HG02571 (cell line): ENCODE measurements around the gene URB1.
"Not testable (repeated sequence)": the region's sequence is repeated elsewhere in the genome, so short reads cannot be mapped to it uniquely, and the experiment has no call there.

ENCODE experiments used
- ATAC-seq: cut with Tn5 transposase; IDR thresholded peaks from one replicate; pipeline ENCODE4 v1.9.1; 2021; ENCODE audit warnings: mild to moderate bottlenecking, moderate library complexity; ENCODE audit not compliant: unreplicated experiment

URB1 gene

GRCh38 chr21:32413015-32413504 lies 20.2 kb upstream of the URB1 start:
- no peak for ATAC-seq

GRCh38 chr21:32412162-32413014 lies 19.6 kb upstream of the URB1 start, which contains the start of gene EVA1C:
EVA1C (plus strand) TSS chr21:32412706; CDS start chr21:32412854, 148 bp downstream.
- no peak for ATAC-seq

GRCh38 chr21:32411350-32412161 lies 18.7 kb upstream of the URB1 start:
- no peak for ATAC-seq

- ATAC-seq = no peak
Measured at GRCh38 chr21:32410916-32411315, 18.1 kb upstream of the URB1 start.

- ATAC-seq = no peak
Measured at GRCh38 chr21:32410291-32410690, 17.5 kb upstream of the URB1 start.

GRCh38 chr21:32406405-32406804 lies 13.6 kb upstream of the URB1 start:
- ATAC-seq = no peak

GRCh38 chr21:32403201-32403777 lies 10.5 kb upstream of the URB1 start:
- ATAC-seq = no peak

- no peak for ATAC-seq
Measured at GRCh38 chr21:32393677-32394001, 827 bp upstream of the URB1 start.

- ATAC-seq = no peak
Measured at GRCh38 chr21:32392299-32392879, 423 bp downstream of the URB1 start.

GRCh38 chr21:32391755-32392154 lies 1.1 kb downstream of the URB1 start:
- no peak for ATAC-seq

- not testable (repeated sequence) for ATAC-seq
Measured at GRCh38 chr21:32390537-32391224, 2.1 kb downstream of the URB1 start.

GRCh38 chr21:32389337-32390015 lies 3.3 kb downstream of the URB1 start:
- ATAC-seq = no peak

GRCh38 chr21:32388306-32388705 lies 4.5 kb downstream of the URB1 start:
- no peak for ATAC-seq

- ATAC-seq = no peak
Measured at GRCh38 chr21:32387151-32387550, 5.7 kb downstream of the URB1 start.

GRCh38 chr21:32386195-32386870 lies 6.5 kb downstream of the URB1 start:
- ATAC-seq = no peak

GRCh38 chr21:32383812-32384211 lies 9.0 kb downstream of the URB1 start:
- no peak for ATAC-seq

GRCh38 chr21:32382108-32382644 lies 10.6 kb downstream of the URB1 start:
- ATAC-seq = no peak

- no peak for ATAC-seq
Measured at GRCh38 chr21:32381571-32381970, 11.2 kb downstream of the URB1 start.

GRCh38 chr21:32380940-32381339 lies 11.9 kb downstream of the URB1 start:
- ATAC-seq = no peak
